ENCODE results near the gene NUAK2. TPM values are rescaled to one million over a fixed set of nuclear protein-coding genes. Genes with fewer than 3 reads are reported as not detected.

The NUAK2 gene
- total RNA-seq, 6 experiments from 2014 or later, result 0.88 to 5.1 (median 2.1) TPM

DNA sequence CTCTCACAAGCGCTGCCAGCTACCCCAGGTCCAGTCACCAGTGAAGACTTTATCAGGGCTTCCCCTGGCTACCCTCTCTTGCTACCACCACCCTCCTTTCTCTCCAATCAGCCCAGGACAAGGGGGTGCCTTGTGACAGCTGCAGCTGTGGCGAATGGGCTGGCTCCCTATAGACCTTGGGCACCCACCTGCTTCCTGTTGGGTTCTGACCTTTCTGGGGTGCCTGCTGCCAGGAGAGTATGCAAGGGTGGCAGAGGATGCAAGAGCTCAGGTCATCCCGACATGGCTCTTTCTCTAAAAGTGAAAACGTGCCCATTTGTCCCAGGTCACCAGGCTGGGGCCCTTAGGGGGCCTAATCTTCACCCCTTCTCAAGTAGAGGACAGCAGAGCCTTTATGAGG is 28.6 kb upstream of the NUAK2 start:
- Histone ChIP-seq H3K27me3 (no peaks in the 10 kb centered on the region), H3K4me3 (no peak overlapping the region), H3K4me1 (no peaks in the 10 kb centered on the region), H3K27ac (no peak overlapping the region), H3K36me3 (no peaks in the 10 kb centered on the region), H3K9me3 (no peaks in the 10 kb centered on the region)
- WGBS (ENCODE audit: insufficient coverage, low coverage, low lambda C conversion rate, missing lambda C conversion rate), result 52% methylated on average over 3 of the region's 4 CpGs
- intact Hi-C loops (cut with DNase I), result loop anchor here in 1 of 2 donors (10.0 kb wide), 1 partner anchor 135 kb away; no protein-coding TSS in a partner anchor
- DNase-seq (no peak), ATAC-seq (no peak)
- no peak for TF ChIP-seq POLR2A (IDR thresholded peaks at IDR 0.05)

DNA sequence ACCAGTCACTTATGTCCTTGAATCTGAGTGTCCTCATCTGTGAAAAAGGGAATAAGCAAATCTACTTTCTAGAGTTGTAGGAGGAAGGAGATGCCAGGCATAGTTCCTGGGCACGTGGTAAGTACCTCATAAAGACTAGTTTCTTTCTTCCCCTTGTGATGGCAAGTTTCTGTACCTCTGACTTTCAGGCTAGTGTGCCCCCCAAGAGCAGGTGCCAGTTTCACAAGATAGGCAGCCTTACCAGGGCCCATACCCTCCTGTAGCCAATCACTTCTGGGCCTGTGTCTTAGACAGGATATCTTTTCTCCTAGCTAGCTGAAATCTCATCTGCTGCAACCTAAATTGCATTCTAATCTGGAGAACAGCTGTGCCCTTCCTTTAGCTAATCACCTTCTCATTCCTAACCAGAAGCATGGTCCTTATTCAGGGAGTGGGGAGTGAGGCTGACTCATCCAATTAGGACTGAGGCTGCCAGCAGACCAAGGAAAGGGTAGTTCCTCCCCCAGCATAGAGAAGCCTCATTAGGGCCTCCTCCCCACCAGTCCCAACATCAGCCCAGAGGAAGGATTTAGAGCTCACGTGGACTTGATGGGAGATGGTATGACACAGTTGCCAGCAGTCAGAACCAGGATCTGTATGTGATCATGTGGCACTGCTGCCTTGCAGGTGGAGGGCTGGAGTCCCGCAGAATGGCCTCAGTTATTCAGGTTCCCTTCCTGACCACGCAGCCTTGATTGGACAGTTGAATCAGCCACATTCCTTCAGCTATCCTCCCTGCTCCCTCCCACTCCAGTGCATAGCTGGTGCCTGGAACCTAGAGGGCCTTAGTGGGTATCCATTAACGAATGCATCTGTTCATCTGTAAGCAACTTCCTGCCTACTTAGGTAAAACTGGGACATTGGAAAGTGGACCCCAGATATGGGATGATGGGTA is 27.3 kb upstream of the NUAK2 start:
- peaks cover 0 to 2% (median 0%) of the 10 kb centered on the region in 4 donors for H3K9me3 ChIP-seq
- intact Hi-C loops (cut with DNase I), result loop anchor here in 1 of 2 donors (10.0 kb wide), 1 partner anchor 136 kb away; no protein-coding TSS in a partner anchor
- no peak for ATAC-seq
- H3K27me3 ChIP-seq, result peaks cover 0 to 4% of the 10 kb centered on the region in 2 donors
- no peak overlapping the region for H3K4me3 ChIP-seq
- no peak overlapping the region for H3K27ac ChIP-seq
- H3K36me3 ChIP-seq, result no peaks in the 10 kb centered on the region
- DNase-seq, result no peak
- H3K4me1 ChIP-seq, result peaks cover 0 to 7% (median 3%) of the 10 kb centered on the region in 4 donors
- WGBS (ENCODE audit: insufficient coverage, low coverage, low lambda C conversion rate, missing lambda C conversion rate), result 19% methylated on average over 3 of the region's 5 CpGs
- TF ChIP-seq, protein P1, sequence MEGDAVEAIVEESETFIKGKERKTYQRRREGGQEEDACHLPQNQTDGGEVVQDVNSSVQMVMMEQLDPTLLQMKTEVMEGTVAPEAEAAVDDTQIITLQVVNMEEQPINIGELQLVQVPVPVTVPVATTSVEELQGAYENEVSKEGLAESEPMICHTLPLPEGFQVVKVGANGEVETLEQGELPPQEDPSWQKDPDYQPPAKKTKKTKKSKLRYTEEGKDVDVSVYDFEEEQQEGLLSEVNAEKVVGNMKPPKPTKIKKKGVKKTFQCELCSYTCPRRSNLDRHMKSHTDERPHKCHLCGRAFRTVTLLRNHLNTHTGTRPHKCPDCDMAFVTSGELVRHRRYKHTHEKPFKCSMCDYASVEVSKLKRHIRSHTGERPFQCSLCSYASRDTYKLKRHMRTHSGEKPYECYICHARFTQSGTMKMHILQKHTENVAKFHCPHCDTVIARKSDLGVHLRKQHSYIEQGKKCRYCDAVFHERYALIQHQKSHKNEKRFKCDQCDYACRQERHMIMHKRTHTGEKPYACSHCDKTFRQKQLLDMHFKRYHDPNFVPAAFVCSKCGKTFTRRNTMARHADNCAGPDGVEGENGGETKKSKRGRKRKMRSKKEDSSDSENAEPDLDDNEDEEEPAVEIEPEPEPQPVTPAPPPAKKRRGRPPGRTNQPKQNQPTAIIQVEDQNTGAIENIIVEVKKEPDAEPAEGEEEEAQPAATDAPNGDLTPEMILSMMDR (IDR thresholded peaks at IDR 0.05), result no peak
- no peak for TF ChIP-seq POLR2A (IDR thresholded peaks at IDR 0.05)

DNA sequence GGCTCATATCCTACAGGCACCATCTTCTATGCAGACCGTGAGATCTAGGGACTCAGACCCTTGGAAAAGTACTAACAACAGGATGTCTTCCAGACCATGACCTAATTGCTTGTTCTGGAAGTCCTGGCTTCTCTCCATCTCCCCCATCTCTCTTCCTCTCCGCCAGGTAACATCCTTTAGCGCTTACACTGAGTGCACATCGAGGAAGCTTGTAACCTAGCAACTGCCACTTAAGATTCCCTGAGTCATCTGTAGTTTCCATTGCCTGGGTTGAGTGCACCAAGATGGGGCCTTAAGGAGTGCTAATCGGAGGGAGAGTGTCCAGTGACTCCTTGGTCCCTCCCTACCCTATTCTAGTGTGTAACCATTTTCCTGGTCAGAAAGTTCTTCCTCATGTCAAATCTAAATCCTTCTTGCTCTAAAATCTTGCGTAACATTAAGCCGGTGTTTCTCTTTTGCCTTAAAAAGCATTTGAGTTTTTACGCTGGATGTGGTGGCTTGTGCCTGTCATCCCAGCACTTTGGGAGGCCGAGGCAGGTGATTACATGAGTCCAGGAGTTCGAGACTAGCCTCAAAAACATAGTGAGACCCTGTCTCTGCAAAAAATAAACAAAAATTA is 25.5 kb upstream of the NUAK2 start:
- Histone ChIP-seq H3K4me3 (no peak overlapping the region), H3K9me3 (peaks cover 0 to 2% (median 0%) of the 10 kb centered on the region in 4 donors), H3K27ac (no peak overlapping the region), H3K27me3 (peaks cover 0 to 16% of the 10 kb centered on the region in 2 donors), H3K4me1 (peaks cover 0 to 12% (median 4%) of the 10 kb centered on the region in 4 donors), H3K36me3 (no peaks in the 10 kb centered on the region)
- DNase-seq (no peak), ATAC-seq (no peak)
- intact Hi-C loops (cut with DNase I), result loop anchor here in 1 of 2 donors (10.0 kb wide), 1 partner anchor 138 kb away; no protein-coding TSS in a partner anchor
- TF ChIP-seq POLR2A (IDR thresholded peaks at IDR 0.05), result no peak
- TF ChIP-seq, protein P1 (IDR thresholded peaks at IDR 0.05), result no peak
- WGBS (ENCODE audit: insufficient coverage, low coverage, low lambda C conversion rate, missing lambda C conversion rate), result 68% methylated on average over 10 of the region's 10 CpGs

DNA sequence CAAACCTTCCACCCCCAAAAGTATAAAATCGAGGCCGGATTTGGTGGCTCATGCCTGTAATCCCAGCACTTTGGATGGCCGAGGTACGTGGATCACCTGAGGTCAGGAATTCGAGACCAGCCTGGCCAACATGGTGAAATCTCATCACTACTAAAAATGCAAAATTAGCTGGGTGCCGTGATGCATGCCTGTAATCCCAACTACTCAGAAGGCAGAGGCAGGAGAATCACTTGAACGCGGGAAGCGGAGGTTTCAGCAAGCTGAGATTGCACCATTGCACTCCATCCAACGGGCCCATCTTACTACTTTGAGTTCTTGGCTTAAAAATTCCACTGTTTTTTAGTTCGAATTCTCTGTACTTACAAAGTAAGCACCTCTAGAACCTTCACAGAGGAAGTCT is 24.2 kb upstream of the NUAK2 start:
- DNase-seq (no peak), ATAC-seq (no peak)
- intact Hi-C loops (cut with DNase I), result loop anchor here in 1 of 2 donors (10.0 kb wide), 1 partner anchor 139 kb away; no protein-coding TSS in a partner anchor
- Histone ChIP-seq H3K27me3 (peaks cover 0 to 16% of the 10 kb centered on the region in 2 donors), H3K4me1 (peaks cover 0 to 12% (median 4%) of the 10 kb centered on the region in 4 donors), H3K27ac (no peak overlapping the region), H3K9me3 (peaks cover 0 to 2% (median 0%) of the 10 kb centered on the region in 4 donors), H3K36me3 (no peaks in the 10 kb centered on the region), H3K4me3 (no peak overlapping the region)
- TF ChIP-seq POLR2A (IDR thresholded peaks at IDR 0.05), result no peak
- TF ChIP-seq, protein P1 (IDR thresholded peaks at IDR 0.05), result no peak
- WGBS (ENCODE audit: insufficient coverage, low coverage, low lambda C conversion rate, missing lambda C conversion rate), result 82% methylated on average over 10 of the region's 11 CpGs
